ENCODE measurements around the gene KLHDC2.
"Not testable (repeated sequence)": the region's sequence is repeated elsewhere in the genome, so short reads cannot be mapped to it uniquely, and the experiment has no call there.

The KLHDC2 gene

DNA sequence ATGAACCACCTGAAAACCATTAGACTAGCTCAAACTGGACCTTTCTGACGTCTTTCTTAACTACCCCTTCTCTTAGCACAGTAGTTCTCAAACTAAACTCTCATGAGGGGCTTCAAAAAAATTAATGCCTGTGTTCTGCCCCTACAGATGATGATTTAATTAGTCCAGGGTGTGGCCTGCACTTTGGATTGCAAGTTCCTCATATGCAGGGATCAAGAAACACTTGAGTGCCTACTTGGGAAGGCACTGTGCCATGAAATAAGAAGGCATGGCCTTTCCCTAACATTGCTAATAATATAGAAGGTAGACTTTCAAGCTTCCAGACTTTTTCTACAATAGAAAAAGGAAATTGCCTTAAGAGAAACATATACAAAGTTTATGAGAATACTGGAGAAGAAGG lies 22.8 kb upstream of the KLHDC2 start:
- WGBS = no CpG with 5 or more reads among the region's 1 CpG
- H3K4me3 ChIP-seq (ENCODE audit: insufficient read depth in 1 of 2, low read depth in 1 of 2, low read length in 2 of 2) = no peak overlapping the region
- H2AK5ac ChIP-seq (ENCODE audit: low read length, severe bottlenecking) = no peak overlapping the region
- H2AFZ ChIP-seq (ENCODE audit: low read depth, low read length) = no peak overlapping the region
- no peak overlapping the region for H3K4ac ChIP-seq (ENCODE audit: low read depth in 1 of 2, low read length in 2 of 2)
- H2BK12ac ChIP-seq (ENCODE audit: low read length in 2 of 2) = no peak overlapping the region
- no peaks in the 10 kb centered on the region for H3K79me1 ChIP-seq (replicated peaks; ENCODE audit: low read length, poor library complexity, severe bottlenecking)
- H4K8ac ChIP-seq (ENCODE audit: low read length) = no peak overlapping the region
- no peak overlapping the region for H3K14ac ChIP-seq (ENCODE audit: low read length in 2 of 2)
- H3K9me3 ChIP-seq (ENCODE audit: control insufficient read depth, low read length) = no peaks in the 10 kb centered on the region
- no peaks in the 10 kb centered on the region for H3K27me3 ChIP-seq (ENCODE audit: control insufficient read depth in 1 of 2, insufficient read depth in 1 of 2, low read length in 2 of 2)
- no peak overlapping the region for H3K9ac ChIP-seq (ENCODE audit: low read length)
- no peak for DNase-seq
- H3K36me3 ChIP-seq (ENCODE audit: control insufficient read depth in 1 of 2, insufficient read depth in 2 of 2, low read depth in 1 of 2, low read length in 2 of 2) = peaks cover 2 to 49% of the 10 kb centered on the region in 2 experiments
- H2BK5ac ChIP-seq (ENCODE audit: low read depth, low read length, poor library complexity, severe bottlenecking) = no peak overlapping the region
- H3K4me2 ChIP-seq (ENCODE audit: low read length, poor library complexity, severe bottlenecking) = no peak overlapping the region
- no peak overlapping the region for H4K91ac ChIP-seq (ENCODE audit: low read length)
- no peak overlapping the region for H3K27ac ChIP-seq (ENCODE audit: low read length, poor library complexity, severe bottlenecking)
- no peak overlapping the region for H3K23ac ChIP-seq (ENCODE audit: low read length in 2 of 2)
- H2BK120ac ChIP-seq (ENCODE audit: low read depth, low read length) = no peak overlapping the region
- no peak overlapping the region for H3K18ac ChIP-seq (ENCODE audit: low read depth in 1 of 2, low read length in 2 of 2)
- H3K4me1 ChIP-seq (ENCODE audit: control insufficient read depth, insufficient read depth, low read depth, low read length) = no peaks in the 10 kb centered on the region
- no peak overlapping the region for H2BK15ac ChIP-seq (ENCODE audit: low read depth, poor library complexity, severe bottlenecking)

DNA sequence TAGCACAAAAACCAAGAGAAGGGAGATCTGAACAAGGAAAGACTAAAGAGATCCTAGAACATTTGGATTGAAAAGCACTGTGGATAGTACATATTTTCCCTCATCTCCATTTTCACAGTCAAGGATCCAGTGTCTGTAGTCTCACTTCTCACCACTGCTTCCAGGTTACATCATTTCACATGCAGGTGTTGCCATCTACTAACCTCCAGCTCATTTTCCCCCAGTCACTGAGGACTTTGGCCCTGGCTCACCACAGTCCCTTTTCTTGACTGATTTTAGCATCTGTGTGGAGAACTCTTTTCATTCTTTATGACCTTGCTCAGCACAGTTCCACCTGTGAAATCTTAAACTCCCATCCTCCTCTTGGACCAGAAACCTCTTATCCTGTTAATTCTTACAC lies 21.5 kb upstream of the KLHDC2 start:
- not testable (repeated sequence) for H4K91ac ChIP-seq (ENCODE audit: low read length); H3K9me3 ChIP-seq (ENCODE audit: control insufficient read depth, low read length); H2BK12ac ChIP-seq (ENCODE audit: low read length in 2 of 2); H2AFZ ChIP-seq (ENCODE audit: low read depth, low read length); H3K27ac ChIP-seq (ENCODE audit: low read length, poor library complexity, severe bottlenecking); H2BK5ac ChIP-seq (ENCODE audit: low read depth, low read length, poor library complexity, severe bottlenecking); H3K4me3 ChIP-seq (ENCODE audit: insufficient read depth in 1 of 2, low read depth in 1 of 2, low read length in 2 of 2); H3K23ac ChIP-seq (ENCODE audit: low read length in 2 of 2); DNase-seq; H2BK120ac ChIP-seq (ENCODE audit: low read depth, low read length); H4K8ac ChIP-seq (ENCODE audit: low read length); H3K79me1 ChIP-seq (replicated peaks; ENCODE audit: low read length, poor library complexity, severe bottlenecking); H3K14ac ChIP-seq (ENCODE audit: low read length in 2 of 2); H3K4ac ChIP-seq (ENCODE audit: low read depth in 1 of 2, low read length in 2 of 2); H3K27me3 ChIP-seq (ENCODE audit: control insufficient read depth in 1 of 2, insufficient read depth in 1 of 2, low read length in 2 of 2); H2BK15ac ChIP-seq (ENCODE audit: low read depth, poor library complexity, severe bottlenecking); H3K9ac ChIP-seq (ENCODE audit: low read length); H3K18ac ChIP-seq (ENCODE audit: low read depth in 1 of 2, low read length in 2 of 2); H2AK5ac ChIP-seq (ENCODE audit: low read length, severe bottlenecking); H3K4me1 ChIP-seq (ENCODE audit: control insufficient read depth, insufficient read depth, low read depth, low read length); H3K4me2 ChIP-seq (ENCODE audit: low read length, poor library complexity, severe bottlenecking)
- peaks cover 2 to 50% of the 10 kb centered on the region in 2 experiments for H3K36me3 ChIP-seq (ENCODE audit: control insufficient read depth in 1 of 2, insufficient read depth in 2 of 2, low read depth in 1 of 2, low read length in 2 of 2)

DNA sequence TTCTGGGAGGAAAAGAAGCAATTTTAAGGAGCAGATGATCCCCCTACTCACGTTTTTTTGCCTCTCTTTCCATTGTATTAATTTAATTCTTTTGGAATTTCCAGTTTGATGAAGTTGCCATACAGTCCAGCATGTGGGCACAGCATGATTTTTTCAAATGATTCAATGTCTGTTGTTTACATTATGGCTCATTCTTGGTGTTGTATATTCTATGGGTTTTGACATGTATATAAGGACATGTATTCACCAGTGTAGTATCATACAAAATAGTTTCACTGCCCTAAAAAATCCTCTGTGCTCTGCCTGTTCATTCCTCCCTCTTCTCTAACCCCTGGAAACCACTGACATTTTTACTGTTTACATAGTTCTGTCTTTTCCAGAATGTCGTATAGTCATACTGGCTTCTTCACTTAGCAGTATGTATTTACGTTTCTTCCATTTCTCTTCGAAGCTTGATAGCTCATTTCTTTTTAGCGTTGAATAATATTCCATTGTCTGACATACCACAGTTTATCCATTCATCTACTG lies 13.3 kb upstream of the KLHDC2 start:
- H2BK5ac ChIP-seq (ENCODE audit: low read depth, low read length, poor library complexity, severe bottlenecking) = no peak overlapping the region
- H2BK120ac ChIP-seq (ENCODE audit: low read depth, low read length) = no peak overlapping the region

DNA sequence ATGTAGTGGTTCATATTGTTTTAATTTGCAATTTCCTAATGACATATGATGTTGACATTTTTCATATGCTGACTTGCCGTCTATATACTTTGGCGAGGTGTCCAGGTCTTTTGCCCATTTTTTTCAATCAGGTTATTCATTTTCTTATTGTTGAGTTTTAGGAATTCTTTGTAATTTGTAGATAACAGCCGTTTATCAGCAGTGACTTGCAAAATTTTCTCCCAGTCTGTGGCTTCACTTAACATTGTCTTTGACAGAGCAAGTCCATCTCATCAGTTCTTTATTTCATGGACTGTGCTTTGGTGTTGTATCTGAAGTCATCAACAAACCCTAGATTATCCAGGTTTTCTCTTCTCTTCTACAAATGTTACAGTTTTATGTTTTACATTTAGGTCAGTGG lies 12.6 kb upstream of the KLHDC2 start:
- Histone ChIP-seq H3K36me3 (ENCODE audit: control insufficient read depth in 1 of 2, insufficient read depth in 2 of 2, low read depth in 1 of 2, low read length in 2 of 2) (peaks cover 0 to 15% of the 10 kb centered on the region in 2 experiments), H3K4me2 (ENCODE audit: low read length, poor library complexity, severe bottlenecking) (no peak overlapping the region), H3K18ac (ENCODE audit: low read depth in 1 of 2, low read length in 2 of 2) (no peak overlapping the region), H2AFZ (ENCODE audit: low read depth, low read length) (no peak overlapping the region), H3K23ac (ENCODE audit: low read length in 2 of 2) (no peak overlapping the region), H2BK15ac (ENCODE audit: low read depth, poor library complexity, severe bottlenecking) (no peak overlapping the region), H3K9me3 (ENCODE audit: control insufficient read depth, low read length) (no peaks in the 10 kb centered on the region), H3K27ac (ENCODE audit: low read length, poor library complexity, severe bottlenecking) (no peak overlapping the region), H3K79me1 (replicated peaks; ENCODE audit: low read length, poor library complexity, severe bottlenecking) (no peaks in the 10 kb centered on the region), H3K4me3 (ENCODE audit: insufficient read depth in 1 of 2, low read depth in 1 of 2, low read length in 2 of 2) (no peak overlapping the region), H3K14ac (ENCODE audit: low read length in 2 of 2) (no peak overlapping the region), H2BK5ac (ENCODE audit: low read depth, low read length, poor library complexity, severe bottlenecking) (no peak overlapping the region), H2AK5ac (ENCODE audit: low read length, severe bottlenecking) (no peak overlapping the region), H2BK12ac (ENCODE audit: low read length in 2 of 2) (no peak overlapping the region), H3K9ac (ENCODE audit: low read length) (no peak overlapping the region), H4K8ac (ENCODE audit: low read length) (no peak overlapping the region), H3K4me1 (ENCODE audit: control insufficient read depth, insufficient read depth, low read depth, low read length) (no peaks in the 10 kb centered on the region), H3K27me3 (ENCODE audit: control insufficient read depth in 1 of 2, insufficient read depth in 1 of 2, low read length in 2 of 2) (no peaks in the 10 kb centered on the region), H4K91ac (ENCODE audit: low read length) (no peak overlapping the region), H3K4ac (ENCODE audit: low read depth in 1 of 2, low read length in 2 of 2) (no peak overlapping the region), H2BK120ac (ENCODE audit: low read depth, low read length) (no peak overlapping the region)
- DNase-seq = no peak
- 89% methylated on average over 2 of the region's 3 CpGs for WGBS

More for the DNA sequence above, 13.3 kb upstream of the KLHDC2 start:
- H3K36me3 ChIP-seq (ENCODE audit: control insufficient read depth in 1 of 2, insufficient read depth in 2 of 2, low read depth in 1 of 2, low read length in 2 of 2) = peaks cover 0 to 18% of the 10 kb centered on the region in 2 experiments
- no peak for DNase-seq
- no peak overlapping the region for H2BK12ac ChIP-seq (ENCODE audit: low read length in 2 of 2)
- H2BK15ac ChIP-seq (ENCODE audit: low read depth, poor library complexity, severe bottlenecking) = no peak overlapping the region
- H3K9me3 ChIP-seq (ENCODE audit: control insufficient read depth, low read length) = no peaks in the 10 kb centered on the region
- H4K8ac ChIP-seq (ENCODE audit: low read length) = no peak overlapping the region
- H2AK5ac ChIP-seq (ENCODE audit: low read length, severe bottlenecking) = no peak overlapping the region
- no peak overlapping the region for H3K4me3 ChIP-seq (ENCODE audit: insufficient read depth in 1 of 2, low read depth in 1 of 2, low read length in 2 of 2)
- H3K9ac ChIP-seq (ENCODE audit: low read length) = no peak overlapping the region
- no peak overlapping the region for H3K23ac ChIP-seq (ENCODE audit: low read length in 2 of 2)
- no peak overlapping the region for H2AFZ ChIP-seq (ENCODE audit: low read depth, low read length)
- no peak overlapping the region for H4K91ac ChIP-seq (ENCODE audit: low read length)
- no peak overlapping the region for H3K27ac ChIP-seq (ENCODE audit: low read length, poor library complexity, severe bottlenecking)
- WGBS = 81% methylated on average over 4 of the region's 5 CpGs
- H3K4me1 ChIP-seq (ENCODE audit: control insufficient read depth, insufficient read depth, low read depth, low read length) = no peaks in the 10 kb centered on the region
- no peak overlapping the region for H3K4me2 ChIP-seq (ENCODE audit: low read length, poor library complexity, severe bottlenecking)
- no peaks in the 10 kb centered on the region for H3K27me3 ChIP-seq (ENCODE audit: control insufficient read depth in 1 of 2, insufficient read depth in 1 of 2, low read length in 2 of 2)
- no peak overlapping the region for H3K14ac ChIP-seq (ENCODE audit: low read length in 2 of 2)
- no peak overlapping the region for H3K18ac ChIP-seq (ENCODE audit: low read depth in 1 of 2, low read length in 2 of 2)
- H3K79me1 ChIP-seq (replicated peaks; ENCODE audit: low read length, poor library complexity, severe bottlenecking) = no peaks in the 10 kb centered on the region
- H3K4ac ChIP-seq (ENCODE audit: low read depth in 1 of 2, low read length in 2 of 2) = no peak overlapping the region

All from mesenchymal stem cell (in vitro differentiated cells and primary cell).